GM19463 (cell line): Measurements from ENCODE around the gene HAX1.
"Not testable (repeated sequence)": the region's sequence is repeated elsewhere in the genome, so short reads cannot be mapped to it uniquely, and the experiment has no call there.

ENCODE experiments used
- ATAC-seq: cut with Tn5 transposase; IDR thresholded peaks from one replicate; pipeline ENCODE4 v1.9.1; 2021; ENCODE audit warnings: mild to moderate bottlenecking, moderate library complexity; ENCODE audit not compliant: unreplicated experiment

The HAX1 gene

DNA sequence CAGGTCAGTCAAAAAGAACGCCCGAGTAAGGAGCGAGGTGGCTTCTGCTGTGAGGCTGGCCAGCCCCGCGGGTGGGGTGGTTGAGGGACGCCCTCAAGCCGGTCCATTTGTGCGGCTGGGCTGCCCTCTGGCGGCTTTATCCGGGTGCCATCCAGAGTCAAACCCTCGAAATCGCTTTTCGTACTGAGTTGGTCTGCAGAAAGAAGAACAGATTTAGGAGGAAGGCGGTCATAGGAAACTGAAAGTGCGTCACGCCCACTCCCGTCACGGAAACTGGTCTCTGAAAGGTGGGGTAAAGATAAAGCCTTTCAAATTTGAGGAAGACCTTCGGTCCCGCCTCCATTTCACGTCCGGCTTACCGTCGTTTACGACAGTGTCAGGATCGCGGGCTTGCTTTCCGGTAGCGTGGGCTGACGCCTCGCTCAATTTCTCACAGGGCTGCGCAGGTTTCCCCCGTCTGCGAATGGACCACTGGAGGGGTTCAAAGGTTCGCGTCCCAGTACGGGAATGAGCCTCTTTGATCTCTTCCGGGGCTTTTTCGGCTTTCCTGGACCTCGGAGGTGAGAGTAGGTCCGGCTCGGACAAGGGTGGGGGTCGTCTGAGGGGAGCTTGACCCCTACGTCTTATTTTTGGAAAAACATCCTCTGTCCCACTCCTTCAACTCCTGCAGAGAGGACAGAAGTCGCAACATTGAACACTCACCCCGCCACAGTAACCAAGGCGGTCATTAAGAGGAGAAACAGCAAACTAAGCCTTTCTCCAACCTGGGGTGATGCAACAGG lies at the start of gene HAX1:
Gene HAX1, plus strand, starts transcription at position 413 of the 782 bp plus-strand sequence. Its CDS starts 95 bp downstream, at position 508.
- ATAC-seq, result peak; percentile 90

DNA sequence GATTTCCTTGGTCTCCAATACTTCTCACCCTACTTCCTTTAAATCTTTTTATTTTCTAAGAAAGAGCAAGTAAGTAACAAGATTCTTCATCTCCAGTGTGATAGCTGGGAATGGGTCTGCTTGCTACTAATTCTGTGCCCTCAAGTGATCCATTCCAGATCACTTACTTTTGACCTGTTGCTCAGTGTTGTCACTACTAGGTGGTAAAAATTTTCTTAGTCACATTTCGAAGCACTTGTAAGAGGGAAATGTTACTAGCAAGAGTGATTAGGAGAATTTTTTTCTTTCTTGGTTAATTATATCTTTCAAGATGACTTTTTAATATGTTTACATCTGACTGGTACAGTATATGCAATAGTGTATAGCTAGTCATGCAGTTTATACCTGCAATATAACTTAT lies 49.5 kb upstream of the HAX1 start:
- no peak for ATAC-seq

DNA sequence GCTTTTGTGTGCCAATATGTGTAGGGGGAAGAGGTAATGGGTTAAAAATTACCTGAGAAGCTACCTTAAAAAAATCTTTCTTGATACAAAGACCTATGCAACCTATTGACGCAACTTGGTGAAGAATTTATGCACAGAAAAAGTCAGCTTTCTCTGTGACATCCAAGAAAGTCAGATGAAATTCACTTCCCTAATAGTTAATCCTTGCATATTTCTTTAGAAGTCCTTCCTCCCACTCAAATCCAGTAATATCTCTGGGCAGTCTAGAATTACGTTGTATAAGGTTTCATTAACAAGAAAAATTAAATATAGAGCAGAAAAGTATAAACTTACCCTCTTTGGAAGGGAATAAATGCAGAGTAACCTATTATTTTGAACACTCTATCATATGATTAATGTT lies 48.8 kb upstream of the HAX1 start:
- no peak for ATAC-seq

DNA sequence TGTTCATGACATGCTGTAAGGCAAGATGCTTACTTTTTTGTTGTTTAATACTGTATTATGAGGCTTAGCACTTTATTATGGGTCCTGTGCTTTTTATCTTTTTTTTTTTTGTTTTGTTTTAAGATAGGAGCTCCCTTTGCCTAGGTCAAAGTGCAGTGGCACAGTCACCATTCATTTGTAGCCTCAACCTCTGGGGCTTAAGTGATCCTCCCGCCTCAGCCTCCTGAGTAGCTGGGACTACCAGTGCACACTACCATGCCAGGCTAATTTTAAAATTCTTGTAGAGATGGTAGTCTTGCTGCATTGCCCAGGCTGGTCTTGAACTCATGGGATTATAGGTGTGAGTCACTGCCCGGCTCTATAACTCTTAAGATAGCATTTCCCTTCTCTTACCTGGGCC lies 47.1 kb upstream of the HAX1 start:
- no peak for ATAC-seq

DNA sequence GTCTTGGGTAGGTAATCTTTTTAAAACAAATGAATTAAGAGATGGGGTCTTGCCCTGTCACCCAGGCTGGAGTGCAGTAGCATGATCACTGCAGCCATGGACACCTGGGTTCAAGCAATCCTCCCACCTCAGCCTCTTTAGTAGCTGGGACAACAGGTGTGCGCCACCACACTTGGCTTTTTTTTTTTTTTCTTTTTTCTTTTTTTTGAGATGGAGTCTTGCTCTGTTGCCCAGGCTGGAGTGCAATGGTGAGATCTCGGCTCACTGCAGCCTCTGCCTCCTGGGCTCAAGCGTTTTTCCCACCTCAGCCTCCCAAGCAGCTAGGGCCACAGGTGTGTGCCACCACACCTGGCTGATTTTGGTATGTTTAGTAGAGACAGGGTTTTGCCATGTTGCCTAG lies 41.3 kb upstream of the HAX1 start:
- ATAC-seq, result not testable (repeated sequence)

DNA sequence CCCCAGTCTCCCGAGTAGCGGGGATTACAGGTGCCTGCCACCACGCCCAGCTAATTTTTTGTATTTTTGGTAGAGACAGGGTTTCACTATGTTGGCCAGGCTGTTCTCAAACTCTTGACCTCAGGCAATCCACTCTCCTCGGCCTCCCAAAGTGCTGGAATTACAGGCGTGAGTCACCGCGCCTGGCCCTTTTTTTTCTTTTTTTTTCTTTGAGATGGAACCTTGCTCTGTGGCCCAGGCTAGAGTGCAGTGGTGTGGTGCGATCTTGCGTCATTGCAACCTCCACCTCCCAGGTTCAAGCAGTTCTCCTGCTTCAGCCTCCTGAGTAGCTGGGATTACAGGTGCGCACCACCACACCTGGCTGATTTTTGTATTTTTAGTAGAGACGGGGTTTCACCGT lies 39.3 kb upstream of the HAX1 start:
- not testable (repeated sequence) for ATAC-seq

DNA sequence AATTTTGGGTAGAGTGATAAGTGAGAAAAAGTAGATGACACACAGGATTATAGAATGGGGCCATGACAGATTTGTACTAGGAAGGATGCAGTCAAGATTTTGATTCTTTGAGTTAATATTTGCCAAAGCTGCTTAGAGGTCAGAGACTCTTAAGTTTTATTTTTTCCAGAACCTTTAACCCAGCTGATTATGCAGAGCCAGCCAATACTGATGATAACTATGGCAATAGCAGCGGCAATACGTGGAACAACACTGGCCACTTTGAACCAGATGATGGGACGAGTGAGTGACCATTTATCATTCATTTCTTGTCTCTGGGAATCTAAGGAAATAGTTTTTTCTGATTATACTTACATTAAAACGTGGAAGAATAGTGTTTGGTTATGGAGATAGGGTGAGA lies 35.6 kb upstream of the HAX1 start:
- no peak for ATAC-seq

DNA sequence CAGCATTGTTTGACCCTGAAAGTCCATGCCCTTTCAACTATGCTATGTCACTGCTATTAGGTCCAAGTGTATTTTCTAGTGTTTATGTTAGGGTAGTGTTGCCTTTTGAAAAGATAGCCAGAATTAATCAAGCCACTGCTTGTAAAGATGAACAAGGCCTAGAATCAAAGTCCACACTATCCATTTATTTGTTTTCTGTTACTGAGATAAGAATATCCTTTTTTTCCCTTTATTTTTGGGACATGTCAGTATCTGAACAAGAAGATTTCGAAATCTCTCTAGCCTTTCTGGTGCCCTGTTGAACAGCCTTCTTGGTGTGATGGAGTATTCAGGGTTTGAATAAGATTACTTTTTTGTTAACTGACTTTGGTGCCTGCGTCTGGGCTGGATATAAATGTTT lies 35.0 kb upstream of the HAX1 start:
- no peak for ATAC-seq

DNA sequence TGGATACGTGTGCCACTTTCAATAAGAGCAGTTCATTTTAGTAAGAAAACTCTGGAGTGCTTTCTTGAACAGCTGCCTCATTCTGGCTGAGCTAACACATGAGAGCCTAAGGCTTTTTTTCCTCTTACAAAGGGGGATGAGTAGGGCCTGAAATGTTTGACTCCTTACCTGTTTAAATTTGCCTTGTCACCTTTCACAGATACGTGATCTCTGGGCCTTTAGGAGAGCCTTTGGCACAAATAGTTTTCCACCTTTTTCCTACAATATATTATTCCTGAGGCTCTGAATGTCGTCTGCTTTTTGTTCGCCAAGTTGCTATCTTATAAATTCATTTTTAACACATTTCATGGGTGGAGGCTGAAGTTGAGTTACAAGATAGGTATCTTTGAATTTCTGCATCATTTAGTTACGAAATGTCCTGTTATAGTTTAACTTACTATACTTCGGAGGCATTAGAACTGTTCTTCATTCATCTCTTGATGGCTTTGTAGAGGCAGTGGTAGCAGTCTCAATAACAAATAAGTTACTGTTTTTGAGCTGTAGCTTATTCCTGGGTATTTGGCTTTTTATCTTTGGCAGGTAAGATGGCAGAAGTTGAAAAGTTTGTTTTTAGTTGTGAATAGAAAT lies 34.4 kb upstream of the HAX1 start:
- no peak for ATAC-seq

DNA sequence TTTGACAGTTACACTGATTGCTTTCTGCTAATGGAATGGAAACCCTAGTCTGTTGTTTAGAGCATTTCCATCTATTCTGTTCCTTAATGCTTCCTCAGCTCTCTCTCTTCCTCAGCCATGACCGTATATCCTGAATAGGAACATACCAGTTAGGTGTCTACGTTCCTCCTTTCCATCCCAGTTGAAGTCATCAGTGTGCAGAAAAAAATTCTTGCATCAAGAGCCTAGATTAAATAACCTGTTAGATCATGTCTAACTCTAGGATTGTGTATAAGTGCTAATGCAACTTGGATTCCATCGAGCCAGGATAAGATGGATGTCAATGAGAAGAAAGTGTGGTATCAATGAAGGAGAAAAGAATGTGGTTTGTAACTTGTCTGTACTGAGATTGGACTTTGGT lies 32.9 kb upstream of the HAX1 start:
- ATAC-seq, result no peak

DNA sequence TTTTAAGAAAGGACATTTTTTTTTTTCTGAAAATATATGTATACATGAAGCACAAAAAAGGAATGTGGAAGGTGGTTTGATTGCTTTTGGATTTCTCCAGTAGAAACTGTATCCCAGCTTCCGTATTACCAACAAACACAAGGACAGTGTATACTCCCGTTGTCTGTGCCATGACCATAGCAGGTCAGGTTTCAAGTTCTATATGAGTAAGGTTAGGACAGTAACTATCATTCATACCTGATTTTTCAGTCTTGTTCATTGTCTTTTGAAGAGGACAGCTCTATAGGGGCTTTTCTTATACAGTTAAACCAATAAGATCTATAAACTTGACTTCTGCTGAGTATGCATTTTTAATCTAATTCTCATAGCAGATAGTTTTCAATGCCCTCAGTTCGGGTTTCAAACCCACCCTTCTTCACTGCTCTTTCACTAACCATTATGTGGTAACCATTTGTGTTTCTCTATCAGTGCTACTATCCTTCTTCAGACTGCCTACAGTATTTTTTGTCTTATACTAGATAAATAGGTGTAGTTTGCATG lies 32.1 kb upstream of the HAX1 start:
- ATAC-seq, result no peak

DNA sequence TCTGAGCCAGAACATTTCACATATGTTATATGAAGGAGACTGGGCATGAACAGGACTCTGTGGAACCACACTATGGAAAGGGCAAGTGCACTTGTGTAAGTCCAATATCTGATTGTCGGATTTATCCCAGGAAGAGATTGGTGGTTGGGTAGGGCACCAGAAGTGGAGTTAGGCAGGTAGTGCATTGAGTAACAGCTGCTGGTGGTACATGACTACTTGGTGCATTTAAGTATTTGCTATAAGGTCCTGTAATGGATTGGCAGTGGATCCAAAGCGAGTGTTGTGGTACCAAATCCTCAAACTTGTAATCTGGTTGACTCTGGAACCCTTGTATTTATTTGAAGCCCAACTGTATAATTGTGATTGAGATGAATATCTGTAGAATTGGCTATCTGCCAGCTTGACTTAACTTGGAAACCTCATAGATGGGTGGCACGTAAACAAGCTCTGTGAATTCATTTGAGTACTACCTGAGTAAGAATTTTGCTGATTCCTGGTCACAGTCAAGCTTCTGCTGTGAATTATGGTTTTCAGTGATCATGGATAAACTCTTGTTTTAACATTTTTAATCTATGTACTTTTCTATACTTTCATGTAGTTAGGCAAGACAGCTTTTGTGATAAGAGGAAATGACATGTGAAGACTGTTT lies 30.6 kb upstream of the HAX1 start:
- ATAC-seq, result no peak

DNA sequence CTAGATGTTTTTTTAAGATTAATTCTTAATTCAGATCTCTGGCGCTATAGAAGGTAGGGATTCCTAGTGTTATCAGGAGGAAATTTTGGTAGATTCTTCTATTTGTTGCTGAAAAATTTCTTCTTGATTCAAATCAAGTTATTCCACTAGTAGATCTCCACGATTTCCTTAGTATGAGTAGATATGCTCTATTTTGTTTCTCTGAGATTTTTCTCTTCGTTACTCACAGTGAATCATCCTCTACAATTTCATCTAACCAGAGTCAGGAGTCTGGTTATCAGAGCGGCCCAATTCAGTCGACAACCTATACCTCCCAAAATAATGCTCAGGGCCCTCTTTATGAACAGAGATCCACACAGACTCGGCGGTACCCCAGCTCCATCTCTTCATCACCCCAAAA lies 18.8 kb upstream of the HAX1 start:
- no peak for ATAC-seq

DNA sequence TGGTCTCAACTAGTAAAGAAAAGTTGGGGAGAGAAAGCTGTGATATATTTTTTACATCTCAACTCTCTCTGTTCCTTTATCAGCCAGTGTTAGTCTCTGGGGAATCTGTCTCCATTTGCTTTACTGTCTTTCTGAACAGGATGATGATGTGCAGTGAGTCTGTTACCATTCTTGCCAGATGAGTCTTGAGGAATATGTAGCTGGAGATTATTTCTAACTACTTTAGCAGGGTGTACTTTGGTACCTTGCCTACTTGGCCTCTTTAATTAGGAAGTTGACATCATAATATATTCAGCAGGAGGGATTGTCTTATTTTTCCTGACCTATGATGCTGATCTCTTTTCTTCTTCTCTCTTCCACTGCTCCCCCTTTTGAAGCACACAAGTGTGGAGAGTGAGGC lies 15.7 kb upstream of the HAX1 start:
- no peak for ATAC-seq

DNA sequence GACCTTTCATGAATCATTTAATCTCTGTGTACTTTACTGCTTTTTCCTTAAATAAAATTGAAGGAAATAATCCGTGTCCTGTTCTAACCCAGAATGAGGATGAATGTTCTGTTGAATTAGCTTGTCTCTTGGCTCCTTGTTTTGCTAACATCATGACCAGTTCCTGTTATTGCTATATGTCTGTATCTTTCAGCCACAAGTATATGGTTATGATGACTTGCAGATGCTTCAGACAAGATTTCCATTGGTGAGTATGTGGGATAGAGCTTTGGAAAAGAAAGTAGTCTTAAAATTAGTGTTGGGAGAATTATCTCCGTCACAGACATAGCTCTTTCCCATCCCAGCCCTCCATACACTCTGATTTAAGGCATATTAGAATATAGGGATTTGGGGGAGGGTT lies 13.6 kb upstream of the HAX1 start:
- no peak for ATAC-seq

DNA sequence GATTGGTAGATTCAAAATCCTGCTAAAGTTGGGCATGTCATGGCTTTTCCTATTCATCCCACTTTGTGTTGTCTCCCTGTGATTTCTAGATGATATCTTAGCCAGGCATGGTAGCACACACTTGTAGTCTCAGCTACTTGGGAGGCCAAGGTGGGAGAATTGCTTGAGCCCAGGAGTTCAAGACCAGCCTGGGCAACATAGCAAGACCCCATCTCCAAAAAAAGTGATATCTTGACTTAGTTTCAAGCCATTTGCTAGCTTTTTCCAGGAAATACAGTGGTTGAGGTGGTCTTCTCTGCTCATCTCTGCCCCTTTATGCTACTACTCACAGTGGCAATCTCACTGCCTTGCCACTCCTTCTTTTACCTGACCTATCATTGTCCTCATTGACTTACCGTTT lies 12.3 kb upstream of the HAX1 start:
- no peak for ATAC-seq

DNA sequence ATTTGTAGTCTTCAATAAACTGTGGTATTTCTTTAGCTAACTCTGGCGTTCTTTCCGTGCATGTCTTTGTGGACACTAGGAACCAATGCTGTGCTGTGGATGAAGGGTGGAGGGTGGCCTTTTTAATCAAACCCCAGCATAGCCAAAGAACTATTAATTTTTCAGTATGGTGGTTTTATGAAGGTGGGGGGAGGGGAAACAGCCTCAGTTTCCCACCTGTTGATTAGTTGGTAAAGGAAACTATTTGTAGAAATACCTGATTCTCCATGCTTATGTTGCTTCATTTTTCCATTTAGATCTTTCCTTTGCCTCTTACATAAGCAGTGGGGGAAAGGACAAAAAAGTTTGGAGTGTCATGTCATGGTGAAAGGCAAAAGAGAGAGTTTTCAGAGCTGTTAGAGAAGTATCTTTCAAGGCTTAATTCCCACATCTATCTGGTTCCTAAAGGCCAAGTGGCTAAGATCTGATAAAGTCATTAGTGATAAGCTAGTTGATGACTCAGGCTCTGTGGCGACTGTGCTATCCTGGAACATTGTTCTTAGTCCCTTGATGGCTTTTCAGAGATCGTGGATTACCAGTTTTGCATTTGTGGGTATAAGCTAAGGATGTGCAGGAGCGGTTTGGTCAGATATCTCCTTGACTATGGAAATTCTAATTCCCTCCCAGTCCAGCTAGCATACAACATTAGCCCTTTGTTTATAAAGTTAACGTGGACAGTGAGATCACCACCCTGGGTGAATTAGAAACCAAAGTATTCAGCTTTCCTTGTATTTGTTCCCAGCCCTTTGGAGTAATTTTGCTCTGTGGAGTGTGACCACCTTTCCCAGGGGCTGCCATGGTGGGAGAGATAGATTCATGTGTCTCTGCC lies 8.7 kb upstream of the HAX1 start:
- ATAC-seq, result no peak

DNA sequence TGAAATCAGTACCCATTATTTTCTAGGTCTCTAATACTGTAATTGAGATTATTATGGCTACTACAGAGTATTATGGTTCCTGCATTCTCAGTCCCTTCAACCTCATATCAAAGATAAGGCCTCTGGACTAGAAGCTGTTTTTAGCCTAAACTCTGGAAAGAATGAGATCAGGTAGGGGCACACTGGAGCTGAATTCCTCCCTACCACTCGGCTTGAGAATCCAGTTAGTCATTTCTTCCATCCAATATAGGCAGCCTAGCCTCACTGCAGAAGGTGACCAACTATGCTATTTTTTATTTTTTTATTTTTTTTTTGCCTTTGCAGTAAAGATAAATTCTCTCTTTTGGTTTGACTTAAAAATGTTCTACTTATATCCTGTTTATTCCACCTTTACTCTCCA lies 8.0 kb upstream of the HAX1 start:
- no peak for ATAC-seq

DNA sequence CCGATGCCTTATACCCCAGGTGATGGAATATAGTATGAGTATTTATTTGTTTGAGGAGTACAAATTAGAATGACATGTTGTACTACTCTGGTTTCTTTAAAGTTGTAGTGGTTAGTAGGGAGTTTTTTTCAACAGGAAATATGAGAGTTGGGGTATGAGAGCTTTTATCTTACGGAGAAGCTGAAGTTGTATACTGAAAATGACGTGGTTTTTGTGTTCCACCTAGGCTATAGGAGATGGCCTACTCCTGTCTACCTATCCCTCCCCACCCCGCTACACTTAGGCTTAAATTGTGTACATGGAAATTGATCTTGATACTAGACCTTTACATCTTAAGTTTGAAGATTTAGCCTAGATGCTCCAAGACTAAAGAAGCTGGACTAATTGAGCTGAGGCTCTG lies 6.8 kb upstream of the HAX1 start:
- ATAC-seq, result no peak

DNA sequence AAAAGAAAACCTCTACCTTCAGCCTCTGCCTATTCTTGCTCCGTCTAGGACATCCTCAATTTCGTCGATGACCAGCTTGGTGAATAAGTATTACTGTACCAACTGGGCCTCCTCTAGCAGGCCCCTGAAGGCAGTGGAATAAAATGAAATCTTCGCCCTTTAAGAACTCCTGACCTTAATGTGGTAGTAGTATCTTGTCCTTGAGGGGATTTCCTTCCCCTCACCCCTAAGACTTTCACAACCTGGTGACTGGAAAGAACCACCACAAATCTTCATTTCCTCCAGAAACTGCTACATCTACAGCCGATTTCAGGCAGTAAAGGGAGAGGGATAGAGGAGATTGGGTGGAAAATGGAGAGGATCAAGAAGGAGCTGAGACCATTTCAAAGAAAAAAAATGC lies 1.6 kb upstream of the HAX1 start:
- no peak for ATAC-seq

DNA sequence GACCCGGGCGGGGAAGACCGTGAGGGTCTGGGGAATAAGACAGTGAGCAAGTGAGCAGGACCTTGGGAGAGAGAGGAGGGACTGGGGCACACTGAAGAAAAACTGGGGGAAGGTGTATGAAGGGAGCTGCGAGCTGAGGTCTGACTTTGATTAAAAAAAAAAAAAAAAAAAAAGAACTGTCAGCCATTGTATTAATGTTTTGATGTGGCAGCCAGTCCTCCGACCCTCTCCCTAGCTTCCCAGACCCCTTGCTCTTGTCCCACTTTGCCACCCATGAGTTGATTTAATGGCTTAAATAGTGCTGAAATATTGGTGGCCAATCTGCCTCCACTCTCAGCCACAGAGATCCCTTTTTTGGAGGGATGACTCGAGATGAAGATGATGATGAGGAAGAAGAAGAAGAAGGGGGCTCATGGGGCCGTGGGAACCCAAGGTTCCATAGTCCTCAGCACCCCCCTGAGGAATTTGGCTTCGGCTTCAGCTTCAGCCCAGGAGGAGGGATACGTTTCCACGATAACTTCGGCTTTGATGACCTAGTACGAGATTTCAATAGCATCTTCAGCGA lies 652 bp downstream of the HAX1 start:
- ATAC-seq, result no peak
